ENCODE data around the gene KAZALD1.

DNA sequence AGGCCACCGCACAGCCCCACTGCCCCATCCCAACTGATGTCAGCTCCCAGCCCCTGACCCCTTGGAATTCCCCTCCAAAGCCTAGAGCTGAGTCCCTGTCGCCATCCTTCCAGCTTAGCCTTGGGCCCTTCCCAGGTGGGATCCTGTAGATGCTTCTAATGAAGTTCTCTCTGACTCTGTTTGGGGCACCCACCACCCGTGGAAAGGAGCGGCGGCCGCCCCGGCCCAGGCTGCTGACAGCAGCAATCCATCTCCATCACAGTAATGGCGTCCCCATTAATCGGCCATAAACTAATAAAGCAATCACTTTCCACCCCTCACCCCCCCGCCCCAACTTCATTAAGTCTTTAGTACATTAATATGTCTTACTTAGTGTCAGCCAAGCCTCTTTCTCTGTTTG is 25.6 kb downstream of the KAZALD1 start:
- no peak for TF ChIP-seq CEBPB (IDR thresholded peaks at IDR 0.05)
- TF ChIP-seq POLR2AphosphoS2 (conservative IDR thresholded peaks at IDR 0.05; ENCODE audit: low read length), result no peak
- TF ChIP-seq, protein P1, sequence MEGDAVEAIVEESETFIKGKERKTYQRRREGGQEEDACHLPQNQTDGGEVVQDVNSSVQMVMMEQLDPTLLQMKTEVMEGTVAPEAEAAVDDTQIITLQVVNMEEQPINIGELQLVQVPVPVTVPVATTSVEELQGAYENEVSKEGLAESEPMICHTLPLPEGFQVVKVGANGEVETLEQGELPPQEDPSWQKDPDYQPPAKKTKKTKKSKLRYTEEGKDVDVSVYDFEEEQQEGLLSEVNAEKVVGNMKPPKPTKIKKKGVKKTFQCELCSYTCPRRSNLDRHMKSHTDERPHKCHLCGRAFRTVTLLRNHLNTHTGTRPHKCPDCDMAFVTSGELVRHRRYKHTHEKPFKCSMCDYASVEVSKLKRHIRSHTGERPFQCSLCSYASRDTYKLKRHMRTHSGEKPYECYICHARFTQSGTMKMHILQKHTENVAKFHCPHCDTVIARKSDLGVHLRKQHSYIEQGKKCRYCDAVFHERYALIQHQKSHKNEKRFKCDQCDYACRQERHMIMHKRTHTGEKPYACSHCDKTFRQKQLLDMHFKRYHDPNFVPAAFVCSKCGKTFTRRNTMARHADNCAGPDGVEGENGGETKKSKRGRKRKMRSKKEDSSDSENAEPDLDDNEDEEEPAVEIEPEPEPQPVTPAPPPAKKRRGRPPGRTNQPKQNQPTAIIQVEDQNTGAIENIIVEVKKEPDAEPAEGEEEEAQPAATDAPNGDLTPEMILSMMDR (IDR thresholded peaks at IDR 0.05), result no peak
- TF ChIP-seq CHD2 (IDR thresholded peaks at IDR 0.05; ENCODE audit: low read length, partially characterized antibody), result no peak
- TF ChIP-seq MAZ (IDR thresholded peaks at IDR 0.05; ENCODE audit: borderline replicate concordance, low read depth, low read length), result no peak
- no peak for TF ChIP-seq KDM5A (IDR thresholded peaks at IDR 0.05)
- no peak for TF ChIP-seq CBX2 (IDR thresholded peaks at IDR 0.05; ENCODE audit: borderline replicate concordance, low read depth)
- no peak for TF ChIP-seq SREBF2 (IDR thresholded peaks at IDR 0.05)
- TF ChIP-seq POLR2A (IDR thresholded peaks at IDR 0.05; ENCODE audit: low read length), result no peak
